ENCODE results near the gene TSHZ1. TPM values are rescaled to one million over a fixed set of nuclear protein-coding genes. Genes with fewer than 3 reads are reported as not detected.

Gene TSHZ1
- total RNA-seq, 4 donors from 2014 or later: 17.9 to 41.7 (median 32.2) TPM

DNA sequence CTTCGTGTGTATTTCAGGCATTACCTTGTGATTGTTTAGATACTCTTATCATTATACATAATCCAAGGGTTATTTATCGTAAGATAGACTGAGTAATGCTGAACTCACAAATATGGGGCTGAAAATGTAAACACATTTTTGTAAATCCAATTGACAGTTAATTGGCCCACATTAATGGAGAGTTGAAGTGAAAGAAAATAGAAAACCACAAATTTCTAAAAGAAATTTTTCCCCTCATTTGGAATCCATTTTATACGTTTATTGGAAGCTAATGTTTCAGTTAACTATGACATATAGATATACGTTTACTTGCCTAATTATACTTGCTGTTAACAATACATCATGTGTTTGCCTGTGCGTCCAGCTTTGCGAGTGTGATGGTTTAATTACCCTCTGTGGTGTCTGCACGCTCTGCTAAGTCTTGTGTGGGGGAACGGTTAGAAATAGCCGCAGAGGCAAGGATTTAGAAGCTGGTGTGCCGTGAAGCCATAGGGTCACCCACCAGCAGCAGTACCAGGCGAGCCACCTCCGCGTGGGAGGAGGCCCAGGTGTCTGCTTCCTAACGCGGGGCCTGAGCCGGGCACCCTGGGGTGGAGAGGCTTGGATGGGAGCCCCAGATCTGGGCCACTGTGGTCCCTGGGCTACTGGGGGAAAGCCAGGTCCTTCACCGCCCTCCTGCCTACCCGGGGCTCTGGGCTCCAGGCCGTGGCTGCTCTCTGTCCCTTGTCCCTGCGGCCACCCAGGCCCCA, 38.0 kb downstream of the TSHZ1 start:
- TF ChIP-seq POLR2AphosphoS5 (IDR thresholded peaks at IDR 0.05) (no peak), POLR2A (IDR thresholded peaks at IDR 0.05; ENCODE audit: low read depth) (no peak), EP300 (IDR thresholded peaks at IDR 0.05) (no peak)
- TF ChIP-seq, protein P1, sequence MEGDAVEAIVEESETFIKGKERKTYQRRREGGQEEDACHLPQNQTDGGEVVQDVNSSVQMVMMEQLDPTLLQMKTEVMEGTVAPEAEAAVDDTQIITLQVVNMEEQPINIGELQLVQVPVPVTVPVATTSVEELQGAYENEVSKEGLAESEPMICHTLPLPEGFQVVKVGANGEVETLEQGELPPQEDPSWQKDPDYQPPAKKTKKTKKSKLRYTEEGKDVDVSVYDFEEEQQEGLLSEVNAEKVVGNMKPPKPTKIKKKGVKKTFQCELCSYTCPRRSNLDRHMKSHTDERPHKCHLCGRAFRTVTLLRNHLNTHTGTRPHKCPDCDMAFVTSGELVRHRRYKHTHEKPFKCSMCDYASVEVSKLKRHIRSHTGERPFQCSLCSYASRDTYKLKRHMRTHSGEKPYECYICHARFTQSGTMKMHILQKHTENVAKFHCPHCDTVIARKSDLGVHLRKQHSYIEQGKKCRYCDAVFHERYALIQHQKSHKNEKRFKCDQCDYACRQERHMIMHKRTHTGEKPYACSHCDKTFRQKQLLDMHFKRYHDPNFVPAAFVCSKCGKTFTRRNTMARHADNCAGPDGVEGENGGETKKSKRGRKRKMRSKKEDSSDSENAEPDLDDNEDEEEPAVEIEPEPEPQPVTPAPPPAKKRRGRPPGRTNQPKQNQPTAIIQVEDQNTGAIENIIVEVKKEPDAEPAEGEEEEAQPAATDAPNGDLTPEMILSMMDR (IDR thresholded peaks at IDR 0.05): no peak
- Histone ChIP-seq H3K4me1 (peaks cover 32 to 80% (median 73%) of the 10 kb centered on the region in 4 donors), H3K27ac (replicated peaks in 1 of 4) (peak overlapping the region; percentile 74 to 78 (median 76)), H3K9me3 (no peaks in the 10 kb centered on the region), H3K27me3 (no peaks in the 10 kb centered on the region), H3K4me3 (peak overlapping the region; percentile 41 to 56 (median 51)), H3K36me3 (no peaks in the 10 kb centered on the region)
- no peak for DNase-seq (ENCODE audit: extremely low spot score)
- 84% methylated on average over 20 of the region's 20 CpGs for WGBS
- intact Hi-C loops (cut with DNase I): loop anchor here (5.0 kb wide), 1 partner anchor 36 kb away; the partner anchor contains the start of gene TSHZ1

DNA sequence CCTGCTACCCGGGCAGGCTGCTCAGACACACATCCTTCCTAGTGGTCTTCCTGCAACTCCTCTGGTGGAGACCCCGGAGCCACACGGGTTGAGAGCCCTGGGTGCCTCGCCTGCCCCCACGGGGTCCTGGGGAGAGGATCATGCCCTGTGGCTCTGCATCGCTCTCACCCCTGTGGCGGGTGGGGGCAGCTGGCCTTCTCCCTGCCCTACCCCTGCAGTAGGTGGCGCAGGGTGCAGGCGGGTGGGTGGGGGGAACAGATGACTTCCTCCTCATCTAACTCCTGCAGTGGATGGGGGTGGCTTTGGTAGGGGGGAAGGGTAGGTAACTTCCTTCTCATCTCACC, 38.5 kb downstream of the TSHZ1 start:
- Histone ChIP-seq H3K36me3 (no peaks in the 10 kb centered on the region), H3K4me1 (peaks cover 34 to 86% (median 77%) of the 10 kb centered on the region in 4 donors), H3K4me3 (no peak overlapping the region), H3K27me3 (no peaks in the 10 kb centered on the region), H3K27ac (replicated peaks in 1 of 4) (peak overlapping the region; percentile 74 to 78 (median 76)), H3K9me3 (no peaks in the 10 kb centered on the region)
- intact Hi-C loops (cut with DNase I): loop anchor here (5.0 kb wide), 1 partner anchor 37 kb away; the partner anchor contains the start of gene TSHZ1
- TF ChIP-seq POLR2A (IDR thresholded peaks at IDR 0.05; ENCODE audit: low read depth) (no peak), POLR2AphosphoS5 (IDR thresholded peaks at IDR 0.05) (no peak), EP300 (IDR thresholded peaks at IDR 0.05) (no peak)
- TF ChIP-seq, protein P1 (IDR thresholded peaks at IDR 0.05): no peak
- DNase-seq (ENCODE audit: extremely low spot score): no peak
- WGBS: 98% methylated on average over 9 of the region's 9 CpGs

- Histone ChIP-seq H3K9me3 (no peaks in the 10 kb centered on the region), H3K4me3 (no peak overlapping the region), H3K27me3 (no peaks in the 10 kb centered on the region), H3K4me1 (peaks cover 34 to 85% (median 77%) of the 10 kb centered on the region in 4 donors), H3K36me3 (no peaks in the 10 kb centered on the region), H3K27ac (replicated peaks in 1 of 4) (peak overlapping the region in 2 of 4 donors; percentile 75 to 78)
- no peak for TF ChIP-seq EP300 (IDR thresholded peaks at IDR 0.05)
- no peak for TF ChIP-seq POLR2AphosphoS5 (IDR thresholded peaks at IDR 0.05)
- no peak for TF ChIP-seq POLR2A (IDR thresholded peaks at IDR 0.05; ENCODE audit: low read depth)
- TF ChIP-seq, protein P1 (IDR thresholded peaks at IDR 0.05): no peak
- 89% methylated on average over 13 of the region's 18 CpGs for WGBS
- DNase-seq (ENCODE audit: extremely low spot score): no peak
- intact Hi-C loops (cut with DNase I): loop anchor here (5.0 kb wide), 1 partner anchor 38 kb away; the partner anchor contains the start of gene TSHZ1
Observed at GRCh38 chr18:75249672-75250470, 39.3 kb downstream of the TSHZ1 start.

- peak overlapping the region in 2 of 4 donors; percentile 28 to 75 for H3K27ac ChIP-seq (replicated peaks in 1 of 4)
- 84% methylated on average over 5 of the region's 20 CpGs for WGBS
- TF ChIP-seq POLR2A (IDR thresholded peaks at IDR 0.05; ENCODE audit: low read depth) (no peak), EP300 (IDR thresholded peaks at IDR 0.05) (no peak)
- TF ChIP-seq, protein P1 (IDR thresholded peaks at IDR 0.05): no peak
- intact Hi-C loops (cut with DNase I): no loop called here
- no peak overlapping the region for H3K4me3 ChIP-seq
- no peaks in the 10 kb centered on the region for H3K27me3 ChIP-seq
- H3K4me1 ChIP-seq: peaks cover 34 to 86% (median 75%) of the 10 kb centered on the region in 4 donors
- H3K9me3 ChIP-seq: no peaks in the 10 kb centered on the region
- no peak for DNase-seq (ENCODE audit: extremely low spot score)
- no peaks in the 10 kb centered on the region for H3K36me3 ChIP-seq
Observed at GRCh38 chr18:75250471-75250821, 39.8 kb downstream of the TSHZ1 start.
